IMR-90 (cell line): ENCODE measurements around the gene MT1G. TPM values are rescaled to one million over a fixed set of nuclear protein-coding genes. Genes with fewer than 3 reads are reported as not detected.

Source experiments
- ATAC-seq: fragments of 200-7000 bp; cut with Tn5 transposase; 2 replicates; pipeline ENCODE4 v1.9.1; 2020; ENCODE audit warnings: low read depth, mild to moderate bottlenecking, moderate library complexity
- BruUV-seq: library from RNA; stranded (reverse); fragments of 400-500 nt; replicated peaks from 2 replicates; lab custom pipeline; 2021; lab: Mats Ljungman, UMichigan
- CTCF ChIA-PET: fragments of 300-600 bp; formaldehyde crosslinking; extraction: SDS; loops from one replicate; lab custom pipeline; 2021; ENCODE audit warnings: antibody characterized with exemption; lab: Yijun Ruan, JAX
- POLR2A ChIA-PET: fragments of 300-600 bp; sonication (Branson Sonifier 250); formaldehyde crosslinking; loops from one replicate; lab custom pipeline; 2022; ENCODE audit warnings: antibody characterized with exemption; ENCODE audit not compliant: unreplicated experiment; lab: Charles Lee
- DNase-seq: peaks from one replicate; pipeline ENCODE4 v3.0.0; 2013
- H2AFZ ChIP-seq: replicated peaks from 2 replicates; pipeline ENCODE3; 2013; ENCODE audit warnings: low read length, mild to moderate bottlenecking; ENCODE audit not compliant: poor library complexity
- H2AK5ac ChIP-seq: 2 replicates; pipeline ENCODE4 v1.6.1; 2013; ENCODE audit warnings: low read depth, low read length, inconsistent platforms
- H2AK9ac ChIP-seq: replicated peaks from 2 replicates; pipeline ENCODE3; 2013; ENCODE audit warnings: mild to moderate bottlenecking, low read depth, low read length, moderate library complexity; ENCODE audit not compliant: poor library complexity
- H2BK120ac ChIP-seq: 2 replicates; pipeline ENCODE4 v1.6.1; 2013; ENCODE audit warnings: low read depth, low read length, inconsistent platforms
- H2BK15ac ChIP-seq: 3 replicates; pipeline ENCODE4 v1.6.1; 2013; ENCODE audit warnings: low read depth, low read length, inconsistent platforms
- H2BK20ac ChIP-seq: 2 replicates; pipeline ENCODE4 v1.6.1; 2013; ENCODE audit warnings: low read depth, mild to moderate bottlenecking, inconsistent platforms, low read length, moderate library complexity
- H2BK5ac ChIP-seq: 2 replicates; pipeline ENCODE4 v1.6.1; 2013; ENCODE audit warnings: mild to moderate bottlenecking, low read depth, low read length, inconsistent platforms; ENCODE audit not compliant: poor library complexity, severe bottlenecking
- H3K14ac ChIP-seq: replicated peaks from 2 replicates; pipeline ENCODE4 v1.6.1; 2013; ENCODE audit warnings: low read depth, low read length, inconsistent platforms
- H3K18ac ChIP-seq: 2 replicates; pipeline ENCODE4 v1.6.1; 2013; ENCODE audit warnings: low read depth, low read length, control low read depth
- H3K23ac ChIP-seq: 2 replicates; pipeline ENCODE4 v1.6.1; 2013; ENCODE audit warnings: low read depth, low read length, inconsistent platforms
- H3K27ac ChIP-seq: 2 replicates; pipeline ENCODE4 v1.5.1; 2013; ENCODE audit warnings: mild to moderate bottlenecking, control low read depth, low read length; ENCODE audit not compliant: insufficient read depth
- H3K27me3 ChIP-seq: 2 replicates; pipeline ENCODE4 v1.6.1; 2013; ENCODE audit warnings: low read length; ENCODE audit not compliant: control insufficient read depth, insufficient read depth
- H3K36me3 ChIP-seq: 2 replicates; pipeline ENCODE4 v1.6.1; 2013; ENCODE audit warnings: low read length, mixed read lengths; ENCODE audit not compliant: control insufficient read depth, insufficient read depth
- H3K4ac ChIP-seq: 2 replicates; pipeline ENCODE4 v1.6.1; 2013; ENCODE audit warnings: low read depth, low read length, inconsistent platforms
- H3K4me1 ChIP-seq: 2 replicates; pipeline ENCODE4 v1.6.1; 2013; ENCODE audit warnings: low read length, mixed read lengths; ENCODE audit not compliant: control insufficient read depth, insufficient read depth
- H3K4me2 ChIP-seq: 2 replicates; pipeline ENCODE4 v1.6.1; 2013; ENCODE audit warnings: low read depth, mild to moderate bottlenecking, control low read depth, low read length, moderate library complexity
- H3K4me3 ChIP-seq: 2 replicates; pipeline ENCODE4 v1.5.1; 2013; ENCODE audit warnings: low read depth, mild to moderate bottlenecking, control low read depth, low read length, moderate library complexity; ENCODE audit not compliant: insufficient read depth
- H3K56ac ChIP-seq: 2 replicates; pipeline ENCODE4 v1.6.1; 2013; ENCODE audit warnings: low read length, inconsistent platforms; ENCODE audit not compliant: insufficient read depth; ENCODE audit errors: extremely low read depth
- H3K79me1 ChIP-seq, 2 experiments: 2 replicates each; pipeline ENCODE4 v1.6.1; 2013; ENCODE audit warnings: low read length in 2 of 2, inconsistent platforms in 1 of 2, low read depth in 1 of 2
- H3K9ac ChIP-seq: 2 replicates; pipeline ENCODE4 v1.6.1; 2013; ENCODE audit warnings: low read depth, low read length, control low read depth
- H3K9me1 ChIP-seq: 2 replicates; pipeline ENCODE4 v1.6.1; 2013; ENCODE audit warnings: low read length, inconsistent platforms; ENCODE audit not compliant: insufficient read depth
- H3K9me3 ChIP-seq: 2 replicates; pipeline ENCODE4 v1.6.1; 2013; ENCODE audit warnings: low read length; ENCODE audit not compliant: control insufficient read depth, insufficient read depth
- H4K20me1 ChIP-seq: 2 replicates; pipeline ENCODE4 v1.6.1; 2013; ENCODE audit warnings: low read length, inconsistent platforms; ENCODE audit not compliant: insufficient read depth
- H4K5ac ChIP-seq: 2 replicates; pipeline ENCODE4 v1.6.1; 2013; ENCODE audit warnings: mild to moderate bottlenecking, low read depth, low read length, control low read depth
- H4K8ac ChIP-seq, 2 experiments: 2 replicates each; pipeline ENCODE4 v1.6.1; 2013; ENCODE audit warnings: low read depth in 2 of 2, low read length in 2 of 2, control low read depth in 1 of 2, inconsistent platforms in 1 of 2
- H4K91ac ChIP-seq: 2 replicates; pipeline ENCODE4 v1.6.1; 2013; ENCODE audit warnings: low read depth, low read length, inconsistent platforms; ENCODE audit not compliant: insufficient read depth
- CEBPB ChIP-seq: IDR thresholded peaks from 2 replicates; pipeline ENCODE4 v1.6.1; 2012; ENCODE audit warnings: low read depth, low read length, improper control_type of control experiment
- CHD1 ChIP-seq: IDR thresholded peaks from 2 replicates; pipeline ENCODE4 v1.6.1; 2012; ENCODE audit warnings: low read depth, low read length, improper control_type of control experiment
- CTCF ChIP-seq: conservative IDR thresholded peaks from 2 replicates; pipeline ENCODE4 v1.5.1; 2012; ENCODE audit warnings: mild to moderate bottlenecking, low read depth, low read length, improper control_type of control experiment
- FOS ChIP-seq: fragments of 150-350 bp; IDR thresholded peaks from 2 replicates; pipeline ENCODE4 v1.6.1; 2016; ENCODE audit warnings: low read depth, low read length
- MAFK ChIP-seq: IDR thresholded peaks from 2 replicates; pipeline ENCODE4 v1.6.1; 2012; ENCODE audit warnings: low read depth, low read length, improper control_type of control experiment
- MAZ ChIP-seq: IDR thresholded peaks from 2 replicates; pipeline ENCODE4 v1.6.1; 2012; ENCODE audit warnings: low read depth, mild to moderate bottlenecking, low read length, improper control_type of control experiment, moderate library complexity, borderline replicate concordance
- NFE2L2 ChIP-seq: fragments of 150-350 bp; IDR thresholded peaks from 2 replicates; pipeline ENCODE4 v1.6.1; 2016; ENCODE audit warnings: low read depth, mild to moderate bottlenecking, low read length
- POLR2A ChIP-seq: IDR thresholded peaks from 2 replicates; pipeline ENCODE4 v1.6.1; 2012; ENCODE audit warnings: mild to moderate bottlenecking, low read depth, low read length
- RFX5 ChIP-seq: IDR thresholded peaks from 2 replicates; pipeline ENCODE4 v1.8.0; 2012; ENCODE audit warnings: low read depth, mild to moderate bottlenecking, low read length, moderate library complexity
- SMC3 ChIP-seq: fragments of 150-350 bp; IDR thresholded peaks from 2 replicates; pipeline ENCODE4 v1.6.1; 2016; ENCODE audit warnings: low read depth, mild to moderate bottlenecking, antibody characterized with exemption, low read length, moderate library complexity
- USF2 ChIP-seq: fragments of 150-350 bp; IDR thresholded peaks from 2 replicates; pipeline ENCODE4 v1.6.1; 2017; ENCODE audit warnings: mild to moderate bottlenecking, antibody characterized with exemption, low read length, low read depth
- WGBS, 2 experiments: methylation state at CpG; one replicate each; pipeline versions ENCODE4 v1.1.5 to v1.1.7; 2013; ENCODE audit warnings: missing lambda C conversion rate in 2 of 2; ENCODE audit not compliant: insufficient read length in 1 of 2; ENCODE audit errors: extremely low coverage in 2 of 2; 5-methylcytosine and 5-hydroxymethylcytosine counted together
- dilution Hi-C: fragments of 300-500 bp; cut with HindIII; formaldehyde crosslinking; loops from one replicate; pipeline ENCODE4 v1.14.3; 2018; ENCODE audit warnings: low sequenced_read_pairs; ENCODE audit not compliant: unreplicated experiment
- in situ Hi-C: fragments of 300-500 bp; cut with MboI; formaldehyde crosslinking; loops from 3 replicates; pipeline ENCODE4 v1.14.3; 2019; ENCODE audit warnings: low sequenced_read_pairs, inconsistent platforms, mixed read lengths
- intact Hi-C: fragments of 100-400 bp; cut with micrococcal nuclease; formaldehyde crosslinking; loops from 2 replicates; pipeline ENCODE4 v1.10.0; 2022
- polyA plus RNA-seq, 3 experiments: library from polyadenylated mRNA; depleted of rRNA; stranded (reverse); fragments of >200 nt; gene quantifications; 2 replicates each; pipeline ENCODE4 v1.2.3, GENCODE V29; 2012; ENCODE audit warnings: low replicate concordance in 1 of 3
- total RNA-seq: library from RNA; depleted of rRNA; stranded (reverse); fragments of >200 nt; gene quantifications from 2 replicates; pipeline ENCODE4 v1.2.3, GENCODE V29; 2012

MT1G gene
- total and polyA plus RNA-seq, 2 of the 4 experiments (the other 2 are of a cell fraction): 0.48 TPM; not detected in 1

GRCh38 chr16:56677474-56677873 is 9.6 kb upstream of the MT1G start:
- dilution Hi-C loops: no loop called here
- no peak overlapping the region for H4K91ac ChIP-seq
- H3K79me1 ChIP-seq: peaks cover 0 to under 1% of the 10 kb centered on the region in 2 experiments; a peak in 1 of 4 replicates
- in situ Hi-C loops: no loop called here
- H2AK5ac ChIP-seq: no peak overlapping the region
- no peak overlapping the region for H3K4me2 ChIP-seq
- H3K4me1 ChIP-seq: peaks cover 6% of the 10 kb centered on the region
- no peak overlapping the region for H2BK5ac ChIP-seq
- H3K14ac ChIP-seq: no peak overlapping the region
- H3K23ac ChIP-seq: no peak overlapping the region
- no peak overlapping the region for H2BK20ac ChIP-seq
- H3K4ac ChIP-seq: no peak overlapping the region
- 100% methylated on average over 1 of the region's 3 CpGs; no CpG with 5 or more reads in 1 of the 2 experiments for WGBS, 2 experiments
- intact Hi-C loops: no loop called here
- H3K9me1 ChIP-seq: peaks cover 5% of the 10 kb centered on the region
- DNase-seq (no peak), ATAC-seq (no peak)
- BruUV-seq: no TSS peak
- no peak for TF ChIP-seq FOS
- TF ChIP-seq CEBPB: no peak
- no peak for TF ChIP-seq POLR2A
- no peak for TF ChIP-seq RFX5
- TF ChIP-seq NFE2L2: no peak
- no peak for TF ChIP-seq MAZ
- no peak for TF ChIP-seq USF2
- TF ChIP-seq MAFK: no peak
- no peak for TF ChIP-seq CHD1
- TF ChIP-seq CTCF: no peak
- TF ChIP-seq SMC3: no peak
- H3K36me3 ChIP-seq: no peaks in the 10 kb centered on the region
- H2AK9ac ChIP-seq: peak overlapping the region; percentile 55
- CTCF ChIA-PET: no interaction called here
- POLR2A ChIA-PET: no interaction called here
- H3K27me3 ChIP-seq: peaks cover 24% of the 10 kb centered on the region
- no peak overlapping the region for H3K56ac ChIP-seq
- no peak overlapping the region for H4K5ac ChIP-seq
- H3K4me3 ChIP-seq: no peak overlapping the region
- H4K20me1 ChIP-seq: peaks cover 4% of the 10 kb centered on the region; the same call in 1 of the 2 replicates
- H3K9me3 ChIP-seq: no peaks in the 10 kb centered on the region
- H3K9ac ChIP-seq: no peak overlapping the region
- no peak overlapping the region for H4K8ac ChIP-seq
- no peak overlapping the region for H3K27ac ChIP-seq
- H2BK120ac ChIP-seq: no peak overlapping the region
- no peak overlapping the region for H2AFZ ChIP-seq
- H2BK15ac ChIP-seq: no peak overlapping the region
- H3K18ac ChIP-seq: no peak overlapping the region
